PC-3 (cell line): ENCODE measurements around the gene TREH. TPM values are rescaled to one million over a fixed set of nuclear protein-coding genes. Genes with fewer than 3 reads are reported as not detected.

Experiments used
- ATAC-seq: fragments of 200-7000 bp; cut with Tn5 transposase; 2 replicates; pipeline ENCODE4 v1.9.1; 2020; ENCODE audit warnings: mild to moderate bottlenecking, moderate library complexity
- BruUV-seq: library from RNA; stranded (reverse); fragments of 400-500 nt; replicated peaks from 2 replicates; lab custom pipeline; 2021; lab: Mats Ljungman, UMichigan
- CTCF ChIA-PET: fragments of 300-600 bp; sonication (Branson Sonifier 250); formaldehyde crosslinking; loops from one replicate; lab custom pipeline; 2022; ENCODE audit warnings: antibody characterized with exemption; lab: Charles Lee
- POLR2A ChIA-PET: fragments of 300-600 bp; sonication (Branson Sonifier 250); formaldehyde crosslinking; loops from one replicate; lab custom pipeline; 2022; ENCODE audit warnings: antibody characterized with exemption; ENCODE audit not compliant: unreplicated experiment; lab: Charles Lee
- DNase-seq: peaks from one replicate; pipeline ENCODE4 v3.0.0-alpha.2; 2015
- H2AFZ ChIP-seq: fragments of 300-600 bp; sonication (generic); 2 replicates; pipeline ENCODE4 v1.6.0; 2016; ENCODE audit warnings: antibody characterized with exemption, low read length
- H3F3A ChIP-seq: fragments of 300-600 bp; sonication (generic); one replicate; pipeline ENCODE4 v1.6.0; 2017; ENCODE audit warnings: antibody characterized with exemption, low read length, control low read depth, mild to moderate bottlenecking; ENCODE audit not compliant: unreplicated experiment
- H3K27ac ChIP-seq: fragments of 300-600 bp; sonication (generic); 2 replicates; pipeline ENCODE4 v1.5.1; 2016; ENCODE audit warnings: mild to moderate bottlenecking, low read length
- H3K27me3 ChIP-seq: fragments of 300-600 bp; sonication (generic); 2 replicates; pipeline ENCODE4 v1.6.1; 2016; ENCODE audit warnings: low read length, mixed read lengths
- H3K36me3 ChIP-seq: fragments of 300-600 bp; sonication (generic); 2 replicates; pipeline ENCODE4 v1.6.1; 2016; ENCODE audit warnings: low read depth, mixed run types, low read length, mixed read lengths
- H3K4me1 ChIP-seq: fragments of 300-600 bp; sonication (generic); 2 replicates; pipeline ENCODE4 v1.5.1; 2016; ENCODE audit warnings: low read length; ENCODE audit not compliant: insufficient read depth
- H3K4me2 ChIP-seq: fragments of 300-600 bp; sonication (generic); 2 replicates; pipeline ENCODE4 v1.6.0; 2016; ENCODE audit warnings: low read length
- H3K4me3 ChIP-seq: fragments of 300-600 bp; sonication (generic); 2 replicates; pipeline ENCODE4 v1.5.1; 2016; ENCODE audit warnings: mild to moderate bottlenecking, low read length, mixed read lengths
- H3K79me2 ChIP-seq: fragments of 300-600 bp; sonication (generic); 2 replicates; pipeline ENCODE4 v1.6.1; 2017; ENCODE audit warnings: low read length, mixed read lengths
- H3K9ac ChIP-seq: fragments of 300-600 bp; sonication (generic); 2 replicates; pipeline ENCODE4 v1.6.0; 2016; ENCODE audit warnings: mild to moderate bottlenecking, low read length
- H3K9me2 ChIP-seq: fragments of 300-600 bp; sonication (generic); replicated peaks from 2 replicates; pipeline ENCODE4 v1.6.1; 2016; ENCODE audit warnings: mixed run types, low read length, mixed read lengths
- H3K9me3 ChIP-seq: fragments of 300-600 bp; sonication (generic); 2 replicates; pipeline ENCODE4 v1.6.1; 2016; ENCODE audit warnings: low read length, mixed read lengths
- H4K20me1 ChIP-seq: fragments of 300-600 bp; sonication (generic); 2 replicates; pipeline ENCODE4 v1.6.1; 2016; ENCODE audit warnings: low read length, mixed read lengths
- EZH2 ChIP-seq: fragments of 300-600 bp; sonication (generic); IDR thresholded peaks from one replicate; pipeline ENCODE4 v1.6.1; 2017; ENCODE audit warnings: antibody characterized with exemption, mild to moderate bottlenecking, low read length; ENCODE audit not compliant: unreplicated experiment
- EZH2phosphoT487 ChIP-seq: fragments of 300-600 bp; sonication (generic); IDR thresholded peaks from 2 replicates; pipeline ENCODE4 v1.6.1; 2018; ENCODE audit warnings: mild to moderate bottlenecking, antibody characterized with exemption, low read length, borderline replicate concordance
- intact Hi-C: fragments of 100-400 bp; cut with micrococcal nuclease; formaldehyde crosslinking; loops from 2 replicates; pipeline ENCODE4 v1.9.0; 2023
- total RNA-seq: library from RNA; depleted of rRNA; stranded (reverse); fragments of >200 nt; gene quantifications from 2 replicates; pipeline ENCODE4 v1.2.3, GENCODE V29; 2014
- TF ChIP-seq, protein P1 (sequence below): fragments of 300-600 bp; sonication (generic); conservative IDR thresholded peaks from 2 replicates; pipeline ENCODE4 v1.5.1; 2017; ENCODE audit warnings: antibody characterized with exemption, low read depth, mild to moderate bottlenecking, low read length

TREH gene
- total RNA-seq, 1 experiment from 2014 or later = not detected

DNA sequence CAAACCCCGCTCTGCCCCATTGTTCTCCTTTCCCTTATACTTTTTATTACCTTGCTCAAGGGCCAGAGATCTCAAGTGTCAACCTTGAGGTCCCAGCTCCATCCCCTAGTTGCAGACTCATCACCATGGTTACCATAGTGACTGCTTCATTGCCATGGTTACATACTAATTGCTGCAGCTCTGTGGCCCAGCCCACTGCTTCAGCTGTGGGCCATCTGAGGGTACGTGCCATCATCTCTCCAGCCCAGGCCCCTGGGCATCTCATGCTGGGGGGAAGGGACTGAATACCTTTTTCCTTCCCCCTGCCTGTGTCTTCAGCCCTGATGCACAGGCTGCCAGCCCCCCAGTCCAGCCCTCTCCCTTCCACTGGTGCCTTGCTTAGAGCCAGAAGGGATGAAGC is 22.2 kb downstream of the TREH start:
- intact Hi-C loops = no loop called here
- no peak for TF ChIP-seq EZH2phosphoT487
- TF ChIP-seq, protein P1, sequence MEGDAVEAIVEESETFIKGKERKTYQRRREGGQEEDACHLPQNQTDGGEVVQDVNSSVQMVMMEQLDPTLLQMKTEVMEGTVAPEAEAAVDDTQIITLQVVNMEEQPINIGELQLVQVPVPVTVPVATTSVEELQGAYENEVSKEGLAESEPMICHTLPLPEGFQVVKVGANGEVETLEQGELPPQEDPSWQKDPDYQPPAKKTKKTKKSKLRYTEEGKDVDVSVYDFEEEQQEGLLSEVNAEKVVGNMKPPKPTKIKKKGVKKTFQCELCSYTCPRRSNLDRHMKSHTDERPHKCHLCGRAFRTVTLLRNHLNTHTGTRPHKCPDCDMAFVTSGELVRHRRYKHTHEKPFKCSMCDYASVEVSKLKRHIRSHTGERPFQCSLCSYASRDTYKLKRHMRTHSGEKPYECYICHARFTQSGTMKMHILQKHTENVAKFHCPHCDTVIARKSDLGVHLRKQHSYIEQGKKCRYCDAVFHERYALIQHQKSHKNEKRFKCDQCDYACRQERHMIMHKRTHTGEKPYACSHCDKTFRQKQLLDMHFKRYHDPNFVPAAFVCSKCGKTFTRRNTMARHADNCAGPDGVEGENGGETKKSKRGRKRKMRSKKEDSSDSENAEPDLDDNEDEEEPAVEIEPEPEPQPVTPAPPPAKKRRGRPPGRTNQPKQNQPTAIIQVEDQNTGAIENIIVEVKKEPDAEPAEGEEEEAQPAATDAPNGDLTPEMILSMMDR = no peak
- no peak for TF ChIP-seq EZH2
- H3K9me2 ChIP-seq = no peaks in the 10 kb centered on the region
- no peak overlapping the region for H3K9ac ChIP-seq
- ChIA-PET POLR2A (no interaction called here), CTCF (interaction anchor here (0.7 kb wide), 1 partner anchor 48 kb away, joined by 3 read pairs; no protein-coding TSS in a partner anchor)
- H3K4me2 ChIP-seq = no peak overlapping the region
- H3K79me2 ChIP-seq = no peaks in the 10 kb centered on the region
- H3K9me3 ChIP-seq = no peaks in the 10 kb centered on the region
- DNase-seq (no peak), ATAC-seq (no peak)
- no peaks in the 10 kb centered on the region for H3K4me1 ChIP-seq
- no peak overlapping the region for H3K4me3 ChIP-seq
- no peak overlapping the region for H2AFZ ChIP-seq
- no peaks in the 10 kb centered on the region for H3K27me3 ChIP-seq
- no TSS peak for BruUV-seq
- no peaks in the 10 kb centered on the region for H3F3A ChIP-seq
- H3K36me3 ChIP-seq = no peaks in the 10 kb centered on the region
- no peak overlapping the region for H3K27ac ChIP-seq
- no peaks in the 10 kb centered on the region for H4K20me1 ChIP-seq

DNA sequence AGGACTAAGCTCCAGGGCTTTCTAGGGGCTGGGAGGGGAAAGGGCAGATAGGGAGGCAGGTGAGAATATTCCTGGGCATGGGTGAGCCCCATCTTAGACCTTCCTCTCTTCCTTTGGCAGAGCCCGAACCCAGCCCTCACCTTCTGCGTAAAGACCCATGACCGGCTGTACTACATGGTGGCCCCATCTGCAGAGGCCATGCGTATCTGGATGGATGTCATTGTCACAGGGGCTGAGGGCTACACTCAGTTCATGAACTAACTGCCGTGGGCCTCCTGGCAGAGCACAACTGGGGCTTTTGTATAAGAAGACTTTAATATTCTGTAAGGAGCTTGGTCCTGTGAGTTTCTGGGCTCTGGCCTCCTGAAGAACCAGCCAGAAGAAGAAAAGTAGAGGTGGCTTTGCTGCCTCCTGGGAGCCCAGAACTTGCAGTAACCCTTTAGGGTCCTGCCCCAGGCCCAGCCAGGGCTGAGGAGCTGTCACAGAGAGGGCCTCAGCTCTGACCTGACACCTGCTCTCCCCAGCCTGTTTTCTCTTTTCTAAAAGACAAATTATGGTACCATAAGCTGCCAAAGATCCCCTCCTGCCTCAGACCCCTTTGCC is 22.8 kb downstream of the TREH start:
- H3K79me2 ChIP-seq = no peaks in the 10 kb centered on the region
- no peaks in the 10 kb centered on the region for H3K9me3 ChIP-seq
- no peak overlapping the region for H3K27ac ChIP-seq
- no peaks in the 10 kb centered on the region for H3F3A ChIP-seq
- no peaks in the 10 kb centered on the region for H3K36me3 ChIP-seq
- no peak overlapping the region for H3K4me2 ChIP-seq
- TF ChIP-seq EZH2 (no peak), EZH2phosphoT487 (no peak)
- TF ChIP-seq, protein P1 = no peak
- intact Hi-C loops = no loop called here
- CTCF ChIA-PET = no interaction called here
- no peak for DNase-seq
- POLR2A ChIA-PET = no interaction called here
- no peaks in the 10 kb centered on the region for H3K27me3 ChIP-seq
- no TSS peak for BruUV-seq
- H3K9ac ChIP-seq = no peak overlapping the region
- H4K20me1 ChIP-seq = no peaks in the 10 kb centered on the region
- H3K4me3 ChIP-seq = no peak overlapping the region
- H2AFZ ChIP-seq = no peak overlapping the region
- H3K4me1 ChIP-seq = no peaks in the 10 kb centered on the region
- no peaks in the 10 kb centered on the region for H3K9me2 ChIP-seq
- no peak for ATAC-seq

DNA sequence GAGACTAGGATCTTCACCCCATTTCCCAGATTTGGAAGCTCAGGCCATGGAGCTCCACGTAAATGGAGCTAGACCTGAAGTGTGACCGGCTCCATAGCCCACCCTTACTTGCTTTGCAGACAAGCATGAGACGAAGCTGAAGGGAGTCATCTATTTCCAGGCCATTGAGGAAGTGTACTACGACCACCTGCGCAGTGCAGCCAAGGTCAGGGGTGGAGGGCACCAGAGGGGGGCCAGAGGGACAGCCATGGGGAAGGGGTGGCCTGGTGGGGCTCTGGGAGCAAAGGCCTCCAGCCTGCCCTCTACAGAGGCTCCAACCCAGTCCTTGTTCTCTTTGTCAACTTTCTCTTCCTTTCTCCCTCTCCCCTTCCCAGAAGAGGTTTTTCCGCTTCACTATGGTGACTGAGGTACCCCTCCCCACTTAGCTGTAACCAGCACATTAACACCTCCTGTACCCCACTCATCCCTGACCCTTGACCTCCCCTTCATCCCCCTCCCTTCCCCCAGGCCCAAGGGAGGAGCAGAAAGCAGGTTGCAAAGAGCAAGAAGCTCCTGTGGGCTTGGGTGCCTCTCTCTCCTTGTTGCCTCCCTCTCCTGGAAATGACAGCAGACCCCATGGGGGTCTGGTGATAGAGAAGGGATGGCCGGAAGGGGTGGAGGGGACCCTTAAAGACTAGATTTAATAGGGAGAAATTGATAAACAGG is 23.8 kb downstream of the TREH start:
- intact Hi-C loops = no loop called here
- no peaks in the 10 kb centered on the region for H3K9me2 ChIP-seq
- CTCF ChIA-PET = no interaction called here
- H3K4me2 ChIP-seq = no peak overlapping the region
- no peak overlapping the region for H3K4me3 ChIP-seq
- no peak overlapping the region for H3K9ac ChIP-seq
- no peaks in the 10 kb centered on the region for H3K27me3 ChIP-seq
- TF ChIP-seq EZH2 (no peak), EZH2phosphoT487 (no peak)
- TF ChIP-seq, protein P1 = no peak
- ATAC-seq (no peak), DNase-seq (no peak)
- H3K27ac ChIP-seq = no peak overlapping the region
- POLR2A ChIA-PET = no interaction called here
- H3K4me1 ChIP-seq = no peaks in the 10 kb centered on the region
- no peaks in the 10 kb centered on the region for H3F3A ChIP-seq
- H2AFZ ChIP-seq = no peak overlapping the region
- no peaks in the 10 kb centered on the region for H3K36me3 ChIP-seq
- H3K9me3 ChIP-seq = no peaks in the 10 kb centered on the region
- H4K20me1 ChIP-seq = no peaks in the 10 kb centered on the region
- H3K79me2 ChIP-seq = no peaks in the 10 kb centered on the region
- no TSS peak for BruUV-seq
